ENCODE measurements around the gene ZBTB49.

Gene ZBTB49

DNA sequence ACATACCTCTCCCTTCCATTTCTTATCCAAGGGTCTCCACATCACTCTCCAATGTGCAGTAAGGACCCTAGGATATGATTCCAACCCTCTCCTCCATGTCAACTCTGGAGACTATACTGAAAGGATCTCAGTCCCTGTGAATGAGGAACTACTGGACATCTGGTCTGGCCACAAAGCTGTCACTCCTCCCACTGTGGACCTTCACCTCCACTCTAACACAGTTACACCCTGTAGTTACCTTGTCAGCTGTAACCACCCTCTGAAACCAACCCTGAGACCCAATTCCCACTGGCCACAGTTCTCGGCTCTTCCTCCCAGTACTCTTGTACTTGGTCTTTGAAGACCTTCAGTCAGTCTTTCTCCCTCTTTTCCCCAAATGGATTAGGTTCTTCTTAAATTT, 44.9 kb upstream of the ZBTB49 start:
- POLR2A ChIA-PET: no interaction called here
- Histone ChIP-seq H3K9me3 (ENCODE audit: control insufficient read depth, insufficient read depth, low read depth, low read length) (no peaks in the 10 kb centered on the region), H3K4me3 (ENCODE audit: low read depth, low read length) (no peak overlapping the region), H3K36me3 (ENCODE audit: control insufficient read depth in 2 of 2, insufficient read depth in 1 of 2, low read length in 2 of 2) (peaks cover 18 to 53% of the 10 kb centered on the region in 2 experiments), H3K4me1 (ENCODE audit: control insufficient read depth, insufficient read depth, low read length) (no peaks in the 10 kb centered on the region), H3K27ac (ENCODE audit: extremely low read depth, low read depth, low read length) (no peak overlapping the region)
- CTCF ChIA-PET: no interaction called here
- TF ChIP-seq ZNF624 (tag by site-specific recombination; IDR thresholded peaks at IDR 0.05) (no peak), ZNF558 (tag by site-specific recombination; IDR thresholded peaks at IDR 0.05) (no peak), ZNF138 (tag by site-specific recombination; IDR thresholded peaks at IDR 0.05; ENCODE audit: borderline replicate concordance) (no peak), ZNF266 (tag by site-specific recombination; IDR thresholded peaks at IDR 0.05; ENCODE audit: low read depth) (no peak), ZNF544 (tag by site-specific recombination; IDR thresholded peaks at IDR 0.05) (no peak), ZNF223 (tag by site-specific recombination; IDR thresholded peaks at IDR 0.05) (no peak), ZNF19 (tag by site-specific recombination; IDR thresholded peaks at IDR 0.05; ENCODE audit: low read depth) (no peak), ZNF791 (tag by site-specific recombination; IDR thresholded peaks at IDR 0.05) (no peak), EGR2 (tag by site-specific recombination; IDR thresholded peaks at IDR 0.05; ENCODE audit: low read depth) (no peak)
- TF ChIP-seq, protein P1, sequence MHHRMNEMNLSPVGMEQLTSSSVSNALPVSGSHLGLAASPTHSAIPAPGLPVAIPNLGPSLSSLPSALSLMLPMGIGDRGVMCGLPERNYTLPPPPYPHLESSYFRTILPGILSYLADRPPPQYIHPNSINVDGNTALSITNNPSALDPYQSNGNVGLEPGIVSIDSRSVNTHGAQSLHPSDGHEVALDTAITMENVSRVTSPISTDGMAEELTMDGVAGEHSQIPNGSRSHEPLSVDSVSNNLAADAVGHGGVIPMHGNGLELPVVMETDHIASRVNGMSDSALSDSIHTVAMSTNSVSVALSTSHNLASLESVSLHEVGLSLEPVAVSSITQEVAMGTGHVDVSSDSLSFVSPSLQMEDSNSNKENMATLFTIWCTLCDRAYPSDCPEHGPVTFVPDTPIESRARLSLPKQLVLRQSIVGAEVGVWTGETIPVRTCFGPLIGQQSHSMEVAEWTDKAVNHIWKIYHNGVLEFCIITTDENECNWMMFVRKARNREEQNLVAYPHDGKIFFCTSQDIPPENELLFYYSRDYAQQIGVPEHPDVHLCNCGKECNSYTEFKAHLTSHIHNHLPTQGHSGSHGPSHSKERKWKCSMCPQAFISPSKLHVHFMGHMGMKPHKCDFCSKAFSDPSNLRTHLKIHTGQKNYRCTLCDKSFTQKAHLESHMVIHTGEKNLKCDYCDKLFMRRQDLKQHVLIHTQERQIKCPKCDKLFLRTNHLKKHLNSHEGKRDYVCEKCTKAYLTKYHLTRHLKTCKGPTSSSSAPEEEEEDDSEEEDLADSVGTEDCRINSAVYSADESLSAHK (tag by site-specific recombination; IDR thresholded peaks at IDR 0.05): no peak
- TF ChIP-seq, protein P2, sequence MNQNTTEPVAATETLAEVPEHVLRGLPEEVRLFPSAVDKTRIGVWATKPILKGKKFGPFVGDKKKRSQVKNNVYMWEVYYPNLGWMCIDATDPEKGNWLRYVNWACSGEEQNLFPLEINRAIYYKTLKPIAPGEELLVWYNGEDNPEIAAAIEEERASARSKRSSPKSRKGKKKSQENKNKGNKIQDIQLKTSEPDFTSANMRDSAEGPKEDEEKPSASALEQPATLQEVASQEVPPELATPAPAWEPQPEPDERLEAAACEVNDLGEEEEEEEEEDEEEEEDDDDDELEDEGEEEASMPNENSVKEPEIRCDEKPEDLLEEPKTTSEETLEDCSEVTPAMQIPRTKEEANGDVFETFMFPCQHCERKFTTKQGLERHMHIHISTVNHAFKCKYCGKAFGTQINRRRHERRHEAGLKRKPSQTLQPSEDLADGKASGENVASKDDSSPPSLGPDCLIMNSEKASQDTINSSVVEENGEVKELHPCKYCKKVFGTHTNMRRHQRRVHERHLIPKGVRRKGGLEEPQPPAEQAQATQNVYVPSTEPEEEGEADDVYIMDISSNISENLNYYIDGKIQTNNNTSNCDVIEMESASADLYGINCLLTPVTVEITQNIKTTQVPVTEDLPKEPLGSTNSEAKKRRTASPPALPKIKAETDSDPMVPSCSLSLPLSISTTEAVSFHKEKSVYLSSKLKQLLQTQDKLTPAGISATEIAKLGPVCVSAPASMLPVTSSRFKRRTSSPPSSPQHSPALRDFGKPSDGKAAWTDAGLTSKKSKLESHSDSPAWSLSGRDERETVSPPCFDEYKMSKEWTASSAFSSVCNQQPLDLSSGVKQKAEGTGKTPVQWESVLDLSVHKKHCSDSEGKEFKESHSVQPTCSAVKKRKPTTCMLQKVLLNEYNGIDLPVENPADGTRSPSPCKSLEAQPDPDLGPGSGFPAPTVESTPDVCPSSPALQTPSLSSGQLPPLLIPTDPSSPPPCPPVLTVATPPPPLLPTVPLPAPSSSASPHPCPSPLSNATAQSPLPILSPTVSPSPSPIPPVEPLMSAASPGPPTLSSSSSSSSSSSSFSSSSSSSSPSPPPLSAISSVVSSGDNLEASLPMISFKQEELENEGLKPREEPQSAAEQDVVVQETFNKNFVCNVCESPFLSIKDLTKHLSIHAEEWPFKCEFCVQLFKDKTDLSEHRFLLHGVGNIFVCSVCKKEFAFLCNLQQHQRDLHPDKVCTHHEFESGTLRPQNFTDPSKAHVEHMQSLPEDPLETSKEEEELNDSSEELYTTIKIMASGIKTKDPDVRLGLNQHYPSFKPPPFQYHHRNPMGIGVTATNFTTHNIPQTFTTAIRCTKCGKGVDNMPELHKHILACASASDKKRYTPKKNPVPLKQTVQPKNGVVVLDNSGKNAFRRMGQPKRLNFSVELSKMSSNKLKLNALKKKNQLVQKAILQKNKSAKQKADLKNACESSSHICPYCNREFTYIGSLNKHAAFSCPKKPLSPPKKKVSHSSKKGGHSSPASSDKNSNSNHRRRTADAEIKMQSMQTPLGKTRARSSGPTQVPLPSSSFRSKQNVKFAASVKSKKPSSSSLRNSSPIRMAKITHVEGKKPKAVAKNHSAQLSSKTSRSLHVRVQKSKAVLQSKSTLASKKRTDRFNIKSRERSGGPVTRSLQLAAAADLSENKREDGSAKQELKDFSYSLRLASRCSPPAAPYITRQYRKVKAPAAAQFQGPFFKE (tag by site-specific recombination; IDR thresholded peaks at IDR 0.05; ENCODE audit: borderline replicate concordance): no peak
- TF ChIP-seq, protein P3, sequence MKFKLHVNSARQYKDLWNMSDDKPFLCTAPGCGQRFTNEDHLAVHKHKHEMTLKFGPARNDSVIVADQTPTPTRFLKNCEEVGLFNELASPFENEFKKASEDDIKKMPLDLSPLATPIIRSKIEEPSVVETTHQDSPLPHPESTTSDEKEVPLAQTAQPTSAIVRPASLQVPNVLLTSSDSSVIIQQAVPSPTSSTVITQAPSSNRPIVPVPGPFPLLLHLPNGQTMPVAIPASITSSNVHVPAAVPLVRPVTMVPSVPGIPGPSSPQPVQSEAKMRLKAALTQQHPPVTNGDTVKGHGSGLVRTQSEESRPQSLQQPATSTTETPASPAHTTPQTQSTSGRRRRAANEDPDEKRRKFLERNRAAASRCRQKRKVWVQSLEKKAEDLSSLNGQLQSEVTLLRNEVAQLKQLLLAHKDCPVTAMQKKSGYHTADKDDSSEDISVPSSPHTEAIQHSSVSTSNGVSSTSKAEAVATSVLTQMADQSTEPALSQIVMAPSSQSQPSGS (tag by site-specific recombination; IDR thresholded peaks at IDR 0.05; ENCODE audit: low read depth): no peak
- TF ChIP-seq, protein P4, sequence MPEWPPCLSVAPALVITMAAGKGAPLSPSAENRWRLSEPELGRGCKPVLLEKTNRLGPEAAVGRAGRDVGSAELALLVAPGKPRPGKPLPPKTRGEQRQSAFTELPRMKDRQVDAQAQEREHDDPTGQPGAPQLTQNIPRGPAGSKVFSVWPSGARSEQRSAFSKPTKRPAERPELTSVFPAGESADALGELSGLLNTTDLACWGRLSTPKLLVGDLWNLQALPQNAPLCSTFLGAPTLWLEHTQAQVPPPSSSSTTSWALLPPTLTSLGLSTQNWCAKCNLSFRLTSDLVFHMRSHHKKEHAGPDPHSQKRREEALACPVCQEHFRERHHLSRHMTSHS (tag by site-specific recombination; IDR thresholded peaks at IDR 0.05): no peak
- TF ChIP-seq, protein P5, sequence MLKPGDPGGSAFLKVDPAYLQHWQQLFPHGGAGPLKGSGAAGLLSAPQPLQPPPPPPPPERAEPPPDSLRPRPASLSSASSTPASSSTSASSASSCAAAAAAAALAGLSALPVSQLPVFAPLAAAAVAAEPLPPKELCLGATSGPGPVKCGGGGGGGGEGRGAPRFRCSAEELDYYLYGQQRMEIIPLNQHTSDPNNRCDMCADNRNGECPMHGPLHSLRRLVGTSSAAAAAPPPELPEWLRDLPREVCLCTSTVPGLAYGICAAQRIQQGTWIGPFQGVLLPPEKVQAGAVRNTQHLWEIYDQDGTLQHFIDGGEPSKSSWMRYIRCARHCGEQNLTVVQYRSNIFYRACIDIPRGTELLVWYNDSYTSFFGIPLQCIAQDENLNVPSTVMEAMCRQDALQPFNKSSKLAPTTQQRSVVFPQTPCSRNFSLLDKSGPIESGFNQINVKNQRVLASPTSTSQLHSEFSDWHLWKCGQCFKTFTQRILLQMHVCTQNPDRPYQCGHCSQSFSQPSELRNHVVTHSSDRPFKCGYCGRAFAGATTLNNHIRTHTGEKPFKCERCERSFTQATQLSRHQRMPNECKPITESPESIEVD (tag by site-specific recombination; IDR thresholded peaks at IDR 0.05): no peak
